ENCODE measurements around the gene TPM4. TPM values are rescaled to one million over a fixed set of nuclear protein-coding genes. Genes with fewer than 3 reads are reported as not detected.

The TPM4 gene
- total and polyA plus RNA-seq, 2 experiments from 2014 or later, result 223 to 288 TPM

DNA sequence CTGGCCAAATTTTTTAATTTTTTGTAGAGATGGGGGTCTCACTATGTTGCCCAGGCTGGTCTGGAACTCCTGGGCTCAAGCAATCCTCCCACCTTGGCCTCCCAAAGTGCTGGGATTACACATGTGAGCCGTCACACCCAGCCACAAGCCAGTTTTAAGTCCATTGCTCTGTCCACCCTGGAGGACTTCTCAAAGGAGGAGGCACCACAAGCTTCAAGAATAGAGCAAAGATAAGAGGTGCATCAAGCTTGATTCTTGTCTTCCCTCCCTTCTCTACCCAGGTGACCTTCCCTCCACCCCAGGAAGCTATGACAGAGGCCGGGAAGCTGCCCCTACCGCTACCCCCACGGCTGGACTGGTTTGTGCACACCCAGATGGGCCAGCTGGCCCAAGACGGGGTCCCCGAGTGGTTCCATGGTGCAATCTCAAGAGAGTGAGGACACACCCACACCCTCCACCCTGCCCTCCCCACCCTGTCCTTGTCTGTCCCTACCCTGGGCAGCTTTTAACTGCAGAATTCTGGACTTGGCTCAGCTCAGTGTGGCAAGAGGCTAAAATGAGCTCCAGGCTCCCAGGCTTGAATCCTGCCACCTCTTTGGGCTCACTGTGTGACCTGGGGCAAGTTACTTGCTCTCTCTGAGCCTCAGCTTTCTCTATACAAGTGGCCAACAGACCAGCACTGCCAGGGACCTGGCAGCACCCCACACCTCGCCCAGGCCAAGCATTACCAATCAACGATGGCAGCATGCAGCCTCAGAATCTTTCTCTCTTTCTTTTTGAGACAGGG is 72.3 kb downstream of the TPM4 start:
- H3K9me3 Mint-ChIP-seq, result no peaks in the 10 kb centered on the region
- peaks cover 1% of the 10 kb centered on the region; the same call in 1 of the 2 replicates for H3K4me1 ChIP-seq (ENCODE audit: insufficient read depth)
- no peaks in the 10 kb centered on the region for H4K20me1 ChIP-seq (replicated peaks; ENCODE audit: insufficient read depth)
- H3K4me3 Mint-ChIP-seq, result no peak overlapping the region
- H3K4me2 ChIP-seq, result no peak overlapping the region
- H3K4me3 ChIP-seq, result no peak overlapping the region
- peaks cover 6% of the 10 kb centered on the region for H3K27me3 Mint-ChIP-seq (ENCODE audit: insufficient read depth, low read depth, poor library complexity)
- H3K36me3 Mint-ChIP-seq (ENCODE audit: low read depth), result no peaks in the 10 kb centered on the region
- no peak overlapping the region for H3K27ac Mint-ChIP-seq
- TF ChIP-seq EZH2 (IDR thresholded peaks at IDR 0.05; ENCODE audit: low read depth, unreplicated experiment), result no peak
- TF ChIP-seq, protein P1, sequence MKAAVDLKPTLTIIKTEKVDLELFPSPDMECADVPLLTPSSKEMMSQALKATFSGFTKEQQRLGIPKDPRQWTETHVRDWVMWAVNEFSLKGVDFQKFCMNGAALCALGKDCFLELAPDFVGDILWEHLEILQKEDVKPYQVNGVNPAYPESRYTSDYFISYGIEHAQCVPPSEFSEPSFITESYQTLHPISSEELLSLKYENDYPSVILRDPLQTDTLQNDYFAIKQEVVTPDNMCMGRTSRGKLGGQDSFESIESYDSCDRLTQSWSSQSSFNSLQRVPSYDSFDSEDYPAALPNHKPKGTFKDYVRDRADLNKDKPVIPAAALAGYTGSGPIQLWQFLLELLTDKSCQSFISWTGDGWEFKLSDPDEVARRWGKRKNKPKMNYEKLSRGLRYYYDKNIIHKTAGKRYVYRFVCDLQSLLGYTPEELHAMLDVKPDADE (IDR thresholded peaks at IDR 0.05), result no peak
- H3K79me2 ChIP-seq (replicated peaks; ENCODE audit: insufficient read depth), result no peaks in the 10 kb centered on the region
- DNase-seq (ENCODE audit: low spot score) (no peak), ATAC-seq (no peak)
- H3K27ac ChIP-seq (ENCODE audit: low read depth), result no peak overlapping the region
- no peaks in the 10 kb centered on the region for H3K36me3 ChIP-seq (ENCODE audit: insufficient read depth)
- H2AFZ ChIP-seq, result no peak overlapping the region
- H3K4me1 Mint-ChIP-seq, result peaks cover 3% of the 10 kb centered on the region; the same call in 2 of the 3 replicates
- no peaks in the 10 kb centered on the region for H3K9me2 ChIP-seq (ENCODE audit: insufficient read depth)
- H3F3A ChIP-seq (replicated peaks; ENCODE audit: low read depth), result 0 out of 2 replicates have a peak, but pooled peaks cover under 1% of the 10 kb centered on the region
- no peaks in the 10 kb centered on the region for H3K27me3 ChIP-seq (ENCODE audit: insufficient read depth)

Other genes with a start within 250 kb of the TPM4 start
- gene CYP4F2, start 178.4 kb upstream of the TPM4 start, total RNA-seq (2014; rRNA removed; shearing (Covaris generic)), result not detected in 2 replicates
- not detected in 2 replicates for gene CYP4F2, start 178.4 kb upstream of the TPM4 start, polyA plus RNA-seq (2016; fragmentation: Nextera tagmentation; extraction: Ambion mirVana)
- gene CYP4F11, start 142.0 kb upstream of the TPM4 start, total RNA-seq (2014; rRNA removed; shearing (Covaris generic)), result not detected in 2 replicates
- not detected in 2 replicates for gene CYP4F11, start 142.0 kb upstream of the TPM4 start, polyA plus RNA-seq (2016; fragmentation: Nextera tagmentation; extraction: Ambion mirVana)
- gene OR10H4, start 127.5 kb upstream of the TPM4 start, total RNA-seq (2014; rRNA removed; shearing (Covaris generic)), result not detected in 2 replicates
- not detected in 2 replicates for gene OR10H4, start 127.5 kb upstream of the TPM4 start, polyA plus RNA-seq (2016; fragmentation: Nextera tagmentation; extraction: Ambion mirVana)
- 49.7 and 59.5 TPM in 2 replicates for gene RAB8A, start 35.4 kb downstream of the TPM4 start, total RNA-seq (2014; rRNA removed; shearing (Covaris generic))
- gene RAB8A, start 35.4 kb downstream of the TPM4 start, polyA plus RNA-seq (2016; fragmentation: Nextera tagmentation; extraction: Ambion mirVana), result 48.0 and 53.1 TPM in 2 replicates
- 0.97 and 1.4 TPM in 2 replicates for gene HSH2D, start 67.2 kb downstream of the TPM4 start, total RNA-seq (2014; rRNA removed; shearing (Covaris generic))
- 0.81 and 1.1 TPM in 2 replicates for gene HSH2D, start 67.2 kb downstream of the TPM4 start, polyA plus RNA-seq (2016; fragmentation: Nextera tagmentation; extraction: Ambion mirVana)
- not detected in 2 replicates for gene CIB3, start 97.0 kb downstream of the TPM4 start, total RNA-seq (2014; rRNA removed; shearing (Covaris generic))
- gene CIB3, start 97.0 kb downstream of the TPM4 start, polyA plus RNA-seq (2016; fragmentation: Nextera tagmentation; extraction: Ambion mirVana), result 0.56 TPM in 1 of 2 replicates, not detected in the other
- 58.2 and 62.3 TPM in 2 replicates for gene FAM32A, start 108.9 kb downstream of the TPM4 start, total RNA-seq (2014; rRNA removed; shearing (Covaris generic))
- gene FAM32A, start 108.9 kb downstream of the TPM4 start, polyA plus RNA-seq (2016; fragmentation: Nextera tagmentation; extraction: Ambion mirVana), result 58.9 and 67.3 TPM in 2 replicates
- 32.0 and 32.4 TPM in 2 replicates for gene AP1M1, start 121.4 kb downstream of the TPM4 start, total RNA-seq (2014; rRNA removed; shearing (Covaris generic))
- 22.0 and 23.1 TPM in 2 replicates for gene AP1M1, start 121.4 kb downstream of the TPM4 start, polyA plus RNA-seq (2016; fragmentation: Nextera tagmentation; extraction: Ambion mirVana)
- gene KLF2, start 248.3 kb downstream of the TPM4 start, total RNA-seq (2014; rRNA removed; shearing (Covaris generic)), result 0.89 and 0.90 TPM in 2 replicates
- gene KLF2, start 248.3 kb downstream of the TPM4 start, polyA plus RNA-seq (2016; fragmentation: Nextera tagmentation; extraction: Ambion mirVana), result 0.43 TPM in 1 of 2 replicates, not detected in the other